SU-DHL-6 (cell line): ENCODE measurements around the gene GATC.

Experiments
- H2AFZ ChIP-seq: fragments of 200-600 bp; sonication (generic); 2 replicates; pipeline ENCODE4 v1.6.1; 2014; ENCODE audit warnings: low read depth, mild to moderate bottlenecking, moderate library complexity, mixed read lengths, antibody characterized with exemption, low read length; ENCODE audit not compliant: severe bottlenecking
- H3F3A ChIP-seq: fragments of 200-600 bp; shearing (Covaris generic); 2 replicates; pipeline ENCODE4 v1.6.0; 2016; ENCODE audit warnings: antibody characterized with exemption, mild to moderate bottlenecking; ENCODE audit not compliant: insufficient read depth
- H3K27ac ChIP-seq: fragments of 200-600 bp; sonication (generic); 2 replicates; pipeline ENCODE4 v1.5.1; 2016; ENCODE audit warnings: low read depth, mild to moderate bottlenecking, low read length, moderate library complexity, mixed read lengths
- H3K27me3 ChIP-seq: fragments of 200-600 bp; sonication (generic), shearing (Covaris generic); 2 replicates; pipeline ENCODE4 v1.6.0; 2014; ENCODE audit warnings: mild to moderate bottlenecking, low read length
- H3K36me3 ChIP-seq: fragments of 200-600 bp; sonication (generic); 2 replicates; pipeline ENCODE4 v1.6.1; 2014; ENCODE audit warnings: mild to moderate bottlenecking, low read length, mixed read lengths
- H3K4me2 ChIP-seq: fragments of 300-600, 200-600 bp; shearing (Covaris generic), sonication (generic); 2 replicates; pipeline ENCODE4 v1.6.0; 2014; ENCODE audit warnings: low read length, low read depth, mild to moderate bottlenecking; ENCODE audit not compliant: poor library complexity, severe bottlenecking
- H3K4me3 ChIP-seq: fragments of 200-600 bp; sonication (generic); 2 replicates; pipeline ENCODE4 v1.5.1; 2014; ENCODE audit warnings: antibody characterized with exemption, low read length, mild to moderate bottlenecking, mixed read lengths; ENCODE audit not compliant: insufficient read depth, poor library complexity, severe bottlenecking
- H3K79me2 ChIP-seq: fragments of 200-600 bp; sonication (generic); 2 replicates; pipeline ENCODE4 v1.6.1; 2014; ENCODE audit warnings: mild to moderate bottlenecking, low read length, moderate library complexity; ENCODE audit not compliant: insufficient read depth
- H3K9ac ChIP-seq: fragments of 200-600 bp; sonication (generic); 2 replicates; pipeline ENCODE4 v1.7.0; 2014; ENCODE audit warnings: mild to moderate bottlenecking, low read length
- H3K9me2 ChIP-seq: fragments of 200-600 bp; sonication (generic); replicated peaks from 2 replicates; pipeline ENCODE4 v1.6.1; 2014; ENCODE audit warnings: low read length; ENCODE audit not compliant: insufficient read depth
- H3K9me3 ChIP-seq: fragments of 200-600 bp; sonication (generic); 2 replicates; pipeline ENCODE4 v1.6.1; 2014; ENCODE audit warnings: low read length, mixed read lengths; ENCODE audit not compliant: insufficient read depth
- H4K20me1 ChIP-seq: fragments of 200-600 bp; sonication (generic); 2 replicates; pipeline ENCODE4 v1.6.1; 2014; ENCODE audit warnings: low read depth, mild to moderate bottlenecking, antibody characterized with exemption, low read length, moderate library complexity, mixed read lengths
- CTCF ChIP-seq: fragments of 200-600 bp; sonication (generic); IDR thresholded peaks from one replicate; pipeline ENCODE4 v1.5.1; 2017; ENCODE audit warnings: antibody characterized with exemption, mild to moderate bottlenecking, low read length, moderate library complexity; ENCODE audit not compliant: insufficient read depth, poor library complexity, severe bottlenecking
- EZH2phosphoT487 ChIP-seq: fragments of 200-600 bp; sonication (generic), shearing (Covaris generic); conservative IDR thresholded peaks from 2 replicates; pipeline ENCODE4 v1.6.1; 2018; ENCODE audit warnings: mild to moderate bottlenecking, antibody characterized with exemption, low read length, moderate library complexity, mixed read lengths

The GATC gene

GRCh38 chr12:120413901-120414695 is 32.1 kb upstream of the GATC start:
- Histone ChIP-seq H3K4me3 (no peak overlapping the region), H3K4me2 (no peak overlapping the region), H3K9ac (no peak overlapping the region), H4K20me1 (no peaks in the 10 kb centered on the region), H3K27ac (no peak overlapping the region), H3K79me2 (no peaks in the 10 kb centered on the region), H3K36me3 (no peaks in the 10 kb centered on the region), H3K9me3 (no peaks in the 10 kb centered on the region), H3K27me3 (no peaks in the 10 kb centered on the region), H2AFZ (no peak overlapping the region), H3F3A (no peaks in the 10 kb centered on the region), H3K9me2 (no peaks in the 10 kb centered on the region)
- TF ChIP-seq CTCF (no peak), EZH2phosphoT487 (no peak)

- H3K36me3 ChIP-seq, result no peaks in the 10 kb centered on the region
- H3K9ac ChIP-seq, result no peak overlapping the region
- no peak for TF ChIP-seq EZH2phosphoT487
- TF ChIP-seq CTCF, result no peak
- no peaks in the 10 kb centered on the region for H3K9me3 ChIP-seq
- H3K79me2 ChIP-seq, result no peaks in the 10 kb centered on the region
- H3K9me2 ChIP-seq, result no peaks in the 10 kb centered on the region
- H3K4me2 ChIP-seq, result no peak overlapping the region
- H3K27ac ChIP-seq, result no peak overlapping the region
- no peak overlapping the region for H2AFZ ChIP-seq
- no peaks in the 10 kb centered on the region for H3F3A ChIP-seq
- H3K4me3 ChIP-seq, result no peak overlapping the region
- H3K27me3 ChIP-seq, result no peaks in the 10 kb centered on the region
- no peaks in the 10 kb centered on the region for H4K20me1 ChIP-seq
Observed at GRCh38 chr12:120416490-120417216, 29.6 kb upstream of the GATC start.

- Histone ChIP-seq H3K27me3 (no peaks in the 10 kb centered on the region), H3K9me2 (no peaks in the 10 kb centered on the region), H3K9ac (no peak overlapping the region), H3K9me3 (no peaks in the 10 kb centered on the region), H3K4me3 (no peak overlapping the region), H3K79me2 (no peaks in the 10 kb centered on the region), H2AFZ (no peak overlapping the region), H3F3A (no peaks in the 10 kb centered on the region), H3K36me3 (no peaks in the 10 kb centered on the region), H3K27ac (no peak overlapping the region), H3K4me2 (no peak overlapping the region), H4K20me1 (no peaks in the 10 kb centered on the region)
- TF ChIP-seq CTCF (no peak), EZH2phosphoT487 (no peak)
Observed at GRCh38 chr12:120417917-120418580, 28.2 kb upstream of the GATC start.
